ENCODE data around the gene LPIN3. TPM values are rescaled to one million over a fixed set of nuclear protein-coding genes. Genes with fewer than 3 reads are reported as not detected.

The LPIN3 gene
- total and polyA plus RNA-seq, 2 of the 4 experiments (the other 2 are of a cell fraction) = 2.3 to 8.3 TPM

DNA sequence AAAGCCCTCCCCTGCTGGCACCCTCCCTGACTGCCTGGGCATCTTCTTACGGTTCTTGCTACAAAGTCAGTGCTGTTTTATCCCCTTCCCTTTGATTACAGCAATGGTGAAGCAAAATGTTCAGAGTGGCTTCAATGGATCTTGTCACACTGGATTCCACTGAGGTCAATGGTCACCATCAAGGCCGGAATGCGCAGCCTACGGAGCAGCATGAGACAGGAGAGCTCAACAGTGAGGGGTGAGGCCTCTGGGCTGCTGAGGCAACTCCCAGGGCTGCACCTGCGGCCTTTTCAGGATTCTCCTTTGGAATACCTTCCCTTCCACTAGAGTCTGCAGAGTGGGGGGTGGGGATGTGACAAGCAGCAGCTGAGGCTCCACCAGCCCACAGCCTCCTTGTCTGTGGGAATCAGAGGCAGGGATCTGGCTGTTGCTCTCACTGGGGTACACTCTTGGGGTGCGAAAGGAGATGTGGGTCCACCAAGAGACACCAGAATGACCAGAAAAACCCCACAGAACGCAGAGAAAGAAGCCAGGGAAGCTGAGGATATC is 66.3 kb downstream of the LPIN3 start:
- intact Hi-C loops (cut with micrococcal nuclease) = no loop called here
- Histone ChIP-seq H3K4me2 (ENCODE audit: low read depth, low read length) (no peak overlapping the region), H4K20me1 (ENCODE audit: insufficient read depth, low read length) (no peaks in the 10 kb centered on the region; the same call in 1 of the 2 replicates), H3K4me1 (ENCODE audit: control insufficient read depth, insufficient read depth, low read length) (no peaks in the 10 kb centered on the region), H3K79me1 (ENCODE audit: low read depth in 1 of 2, low read length in 2 of 2) (no peaks in the 10 kb centered on the region; a peak in 1 of 4 replicates), H2AK5ac (ENCODE audit: low read depth, low read length) (no peak overlapping the region), H2BK120ac (ENCODE audit: low read depth, low read length) (no peak overlapping the region), H3K9me3 (ENCODE audit: control insufficient read depth, insufficient read depth, low read length) (no peaks in the 10 kb centered on the region), H2BK20ac (ENCODE audit: low read depth, low read length) (no peak overlapping the region), H2AK9ac (replicated peaks; ENCODE audit: low read depth, low read length, poor library complexity) (no peak overlapping the region), H4K5ac (ENCODE audit: low read depth, low read length) (no peak overlapping the region), H2BK5ac (ENCODE audit: low read depth, low read length, poor library complexity, severe bottlenecking) (no peak overlapping the region), H3K56ac (ENCODE audit: extremely low read depth, insufficient read depth, low read length) (no peak overlapping the region), H3K4ac (ENCODE audit: low read depth, low read length) (no peak overlapping the region), H3K4me3 (ENCODE audit: insufficient read depth, low read depth, low read length) (no peak overlapping the region), H3K27ac (ENCODE audit: insufficient read depth, low read length) (no peak overlapping the region), H2AFZ (replicated peaks; ENCODE audit: low read length, poor library complexity) (no peak overlapping the region), H3K27me3 (ENCODE audit: control insufficient read depth, insufficient read depth, low read length) (no peaks in the 10 kb centered on the region), H3K36me3 (ENCODE audit: control insufficient read depth, insufficient read depth, low read length) (peaks cover 55% of the 10 kb centered on the region), H4K91ac (ENCODE audit: insufficient read depth, low read depth, low read length) (no peak overlapping the region), H2BK15ac (ENCODE audit: low read depth, low read length) (no peak overlapping the region), H3K9me1 (ENCODE audit: insufficient read depth, low read length) (peaks cover 3% of the 10 kb centered on the region; the same call in 1 of the 2 replicates), H3K9ac (ENCODE audit: low read depth, low read length) (no peak overlapping the region), H3K14ac (replicated peaks; ENCODE audit: low read depth, low read length) (no peak overlapping the region), H3K18ac (ENCODE audit: low read depth, low read length) (no peak overlapping the region), H3K23ac (ENCODE audit: low read depth, low read length) (no peak overlapping the region), H4K8ac (ENCODE audit: low read depth in 2 of 2, low read length in 2 of 2) (no peak overlapping the region)
- BruUV-seq (replicated peaks) = no TSS peak
- ChIA-PET CTCF (no interaction called here), POLR2A (ENCODE audit: unreplicated experiment) (no interaction called here)
- DNase-seq (no peak), ATAC-seq (ENCODE audit: low read depth) (no peak)
- WGBS, 2 experiments (ENCODE audit: extremely low coverage in 2 of 2, insufficient read length in 1 of 2) = no CpG with 5 or more reads among the region's 7 CpGs
- dilution Hi-C loops (cut with HindIII; ENCODE audit: low sequenced_read_pairs, unreplicated experiment) = no loop called here
- TF ChIP-seq RAD21 (IDR thresholded peaks at IDR 0.05; ENCODE audit: low read length) = no peak
- in situ Hi-C loops (cut with MboI; ENCODE audit: low sequenced_read_pairs) = no loop called here

All from IMR-90 (cell line).